IMR-90 (cell line): ENCODE data around the gene SAAL1. TPM values are rescaled to one million over a fixed set of nuclear protein-coding genes. Genes with fewer than 3 reads are reported as not detected.

Experiments
- ATAC-seq: fragments of 200-7000 bp; cut with Tn5 transposase; 2 replicates; pipeline ENCODE4 v1.9.1; 2020; ENCODE audit warnings: low read depth, mild to moderate bottlenecking, moderate library complexity
- BruUV-seq: library from RNA; stranded (reverse); fragments of 400-500 nt; replicated peaks from 2 replicates; lab custom pipeline; 2021; lab: Mats Ljungman, UMichigan
- CTCF ChIA-PET: fragments of 300-600 bp; formaldehyde crosslinking; extraction: SDS; loops from one replicate; lab custom pipeline; 2021; ENCODE audit warnings: antibody characterized with exemption; lab: Yijun Ruan, JAX
- POLR2A ChIA-PET: fragments of 300-600 bp; sonication (Branson Sonifier 250); formaldehyde crosslinking; loops from one replicate; lab custom pipeline; 2022; ENCODE audit warnings: antibody characterized with exemption; ENCODE audit not compliant: unreplicated experiment; lab: Charles Lee
- DNase-seq: peaks from one replicate; pipeline ENCODE4 v3.0.0; 2013
- H2AFZ ChIP-seq: replicated peaks from 2 replicates; pipeline ENCODE3; 2013; ENCODE audit warnings: low read length, mild to moderate bottlenecking; ENCODE audit not compliant: poor library complexity
- H2AK5ac ChIP-seq: 2 replicates; pipeline ENCODE4 v1.6.1; 2013; ENCODE audit warnings: low read depth, low read length, inconsistent platforms
- H2AK9ac ChIP-seq: replicated peaks from 2 replicates; pipeline ENCODE3; 2013; ENCODE audit warnings: mild to moderate bottlenecking, low read depth, low read length, moderate library complexity; ENCODE audit not compliant: poor library complexity
- H2BK120ac ChIP-seq: 2 replicates; pipeline ENCODE4 v1.6.1; 2013; ENCODE audit warnings: low read depth, low read length, inconsistent platforms
- H2BK15ac ChIP-seq: 3 replicates; pipeline ENCODE4 v1.6.1; 2013; ENCODE audit warnings: low read depth, low read length, inconsistent platforms
- H2BK20ac ChIP-seq: 2 replicates; pipeline ENCODE4 v1.6.1; 2013; ENCODE audit warnings: low read depth, mild to moderate bottlenecking, inconsistent platforms, low read length, moderate library complexity
- H2BK5ac ChIP-seq: 2 replicates; pipeline ENCODE4 v1.6.1; 2013; ENCODE audit warnings: mild to moderate bottlenecking, low read depth, low read length, inconsistent platforms; ENCODE audit not compliant: poor library complexity, severe bottlenecking
- H3K14ac ChIP-seq: replicated peaks from 2 replicates; pipeline ENCODE4 v1.6.1; 2013; ENCODE audit warnings: low read depth, low read length, inconsistent platforms
- H3K18ac ChIP-seq: 2 replicates; pipeline ENCODE4 v1.6.1; 2013; ENCODE audit warnings: low read depth, low read length, control low read depth
- H3K23ac ChIP-seq: 2 replicates; pipeline ENCODE4 v1.6.1; 2013; ENCODE audit warnings: low read depth, low read length, inconsistent platforms
- H3K27ac ChIP-seq: 2 replicates; pipeline ENCODE4 v1.5.1; 2013; ENCODE audit warnings: mild to moderate bottlenecking, control low read depth, low read length; ENCODE audit not compliant: insufficient read depth
- H3K27me3 ChIP-seq: 2 replicates; pipeline ENCODE4 v1.6.1; 2013; ENCODE audit warnings: low read length; ENCODE audit not compliant: control insufficient read depth, insufficient read depth
- H3K36me3 ChIP-seq: 2 replicates; pipeline ENCODE4 v1.6.1; 2013; ENCODE audit warnings: low read length, mixed read lengths; ENCODE audit not compliant: control insufficient read depth, insufficient read depth
- H3K4ac ChIP-seq: 2 replicates; pipeline ENCODE4 v1.6.1; 2013; ENCODE audit warnings: low read depth, low read length, inconsistent platforms
- H3K4me1 ChIP-seq: 2 replicates; pipeline ENCODE4 v1.6.1; 2013; ENCODE audit warnings: low read length, mixed read lengths; ENCODE audit not compliant: control insufficient read depth, insufficient read depth
- H3K4me2 ChIP-seq: 2 replicates; pipeline ENCODE4 v1.6.1; 2013; ENCODE audit warnings: low read depth, mild to moderate bottlenecking, control low read depth, low read length, moderate library complexity
- H3K4me3 ChIP-seq: 2 replicates; pipeline ENCODE4 v1.5.1; 2013; ENCODE audit warnings: low read depth, mild to moderate bottlenecking, control low read depth, low read length, moderate library complexity; ENCODE audit not compliant: insufficient read depth
- H3K56ac ChIP-seq: 2 replicates; pipeline ENCODE4 v1.6.1; 2013; ENCODE audit warnings: low read length, inconsistent platforms; ENCODE audit not compliant: insufficient read depth; ENCODE audit errors: extremely low read depth
- H3K79me1 ChIP-seq, 2 experiments: 2 replicates each; pipeline ENCODE4 v1.6.1; 2013; ENCODE audit warnings: low read length in 2 of 2, inconsistent platforms in 1 of 2, low read depth in 1 of 2
- H3K9ac ChIP-seq: 2 replicates; pipeline ENCODE4 v1.6.1; 2013; ENCODE audit warnings: low read depth, low read length, control low read depth
- H3K9me1 ChIP-seq: 2 replicates; pipeline ENCODE4 v1.6.1; 2013; ENCODE audit warnings: low read length, inconsistent platforms; ENCODE audit not compliant: insufficient read depth
- H3K9me3 ChIP-seq: 2 replicates; pipeline ENCODE4 v1.6.1; 2013; ENCODE audit warnings: low read length; ENCODE audit not compliant: control insufficient read depth, insufficient read depth
- H4K20me1 ChIP-seq: 2 replicates; pipeline ENCODE4 v1.6.1; 2013; ENCODE audit warnings: low read length, inconsistent platforms; ENCODE audit not compliant: insufficient read depth
- H4K5ac ChIP-seq: 2 replicates; pipeline ENCODE4 v1.6.1; 2013; ENCODE audit warnings: mild to moderate bottlenecking, low read depth, low read length, control low read depth
- H4K8ac ChIP-seq, 2 experiments: 2 replicates each; pipeline ENCODE4 v1.6.1; 2013; ENCODE audit warnings: low read depth in 2 of 2, low read length in 2 of 2, control low read depth in 1 of 2, inconsistent platforms in 1 of 2
- H4K91ac ChIP-seq: 2 replicates; pipeline ENCODE4 v1.6.1; 2013; ENCODE audit warnings: low read depth, low read length, inconsistent platforms; ENCODE audit not compliant: insufficient read depth
- CEBPB ChIP-seq: IDR thresholded peaks from 2 replicates; pipeline ENCODE4 v1.6.1; 2012; ENCODE audit warnings: low read depth, low read length, improper control_type of control experiment
- CTCF ChIP-seq: conservative IDR thresholded peaks from 2 replicates; pipeline ENCODE4 v1.5.1; 2012; ENCODE audit warnings: mild to moderate bottlenecking, low read depth, low read length, improper control_type of control experiment
- ELK1 ChIP-seq: fragments of 150-350 bp; IDR thresholded peaks from 2 replicates; pipeline ENCODE4 v1.6.1; 2016; ENCODE audit warnings: low read depth, mild to moderate bottlenecking, low read length, moderate library complexity, borderline replicate concordance
- FOS ChIP-seq: fragments of 150-350 bp; IDR thresholded peaks from 2 replicates; pipeline ENCODE4 v1.6.1; 2016; ENCODE audit warnings: low read depth, low read length
- MAFK ChIP-seq: IDR thresholded peaks from 2 replicates; pipeline ENCODE4 v1.6.1; 2012; ENCODE audit warnings: low read depth, low read length, improper control_type of control experiment
- NFE2L2 ChIP-seq: fragments of 150-350 bp; IDR thresholded peaks from 2 replicates; pipeline ENCODE4 v1.6.1; 2016; ENCODE audit warnings: low read depth, mild to moderate bottlenecking, low read length
- SMC3 ChIP-seq: fragments of 150-350 bp; IDR thresholded peaks from 2 replicates; pipeline ENCODE4 v1.6.1; 2016; ENCODE audit warnings: low read depth, mild to moderate bottlenecking, antibody characterized with exemption, low read length, moderate library complexity
- WGBS, 2 experiments: methylation state at CpG; one replicate each; pipeline versions ENCODE4 v1.1.5 to v1.1.7; 2013; ENCODE audit warnings: missing lambda C conversion rate in 2 of 2; ENCODE audit not compliant: insufficient read length in 1 of 2; ENCODE audit errors: extremely low coverage in 2 of 2; 5-methylcytosine and 5-hydroxymethylcytosine counted together
- dilution Hi-C: fragments of 300-500 bp; cut with HindIII; formaldehyde crosslinking; loops from one replicate; pipeline ENCODE4 v1.14.3; 2018; ENCODE audit warnings: low sequenced_read_pairs; ENCODE audit not compliant: unreplicated experiment
- in situ Hi-C: fragments of 300-500 bp; cut with MboI; formaldehyde crosslinking; loops from 3 replicates; pipeline ENCODE4 v1.14.3; 2019; ENCODE audit warnings: low sequenced_read_pairs, inconsistent platforms, mixed read lengths
- intact Hi-C: fragments of 100-400 bp; cut with micrococcal nuclease; formaldehyde crosslinking; loops from 2 replicates; pipeline ENCODE4 v1.10.0; 2022
- polyA plus RNA-seq, 3 experiments: library from polyadenylated mRNA; depleted of rRNA; stranded (reverse); fragments of >200 nt; gene quantifications; 2 replicates each; pipeline ENCODE4 v1.2.3, GENCODE V29; 2012; ENCODE audit warnings: low replicate concordance in 1 of 3
- total RNA-seq: library from RNA; depleted of rRNA; stranded (reverse); fragments of >200 nt; gene quantifications from 2 replicates; pipeline ENCODE4 v1.2.3, GENCODE V29; 2012
- TF ChIP-seq, protein P1 (sequence below): fragments of 150-350 bp; IDR thresholded peaks from 2 replicates; pipeline ENCODE4 v1.6.1; 2017; ENCODE audit warnings: mild to moderate bottlenecking, antibody characterized with exemption, low read length, low read depth

The SAAL1 gene
- total and polyA plus RNA-seq, 2 of the 4 experiments (the other 2 are of a cell fraction): 12.5 to 12.8 TPM

DNA sequence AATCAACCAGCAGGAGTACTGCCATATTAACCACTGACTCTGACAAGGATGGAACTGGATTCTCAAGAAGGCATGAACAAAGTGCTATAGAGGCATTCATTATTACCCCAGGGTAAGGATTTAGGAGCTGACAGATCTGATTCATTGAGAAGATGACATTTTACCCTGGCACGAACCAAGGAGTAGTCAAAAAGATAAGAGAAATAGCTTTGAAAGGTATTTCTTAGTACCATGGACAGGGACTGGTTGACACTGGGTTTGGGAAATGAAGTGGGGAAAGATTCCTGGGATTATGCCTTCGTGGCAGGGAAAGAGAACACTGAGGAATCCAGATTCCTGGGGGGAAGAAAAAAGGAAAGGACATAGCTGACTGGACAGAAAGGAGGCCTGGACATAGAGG lies 5.1 kb upstream of the SAAL1 start:
- Histone ChIP-seq H3K23ac (no peak overlapping the region), H3K36me3 (no peaks in the 10 kb centered on the region), H3K79me1 (peaks cover 0 to 3% of the 10 kb centered on the region in 2 experiments; a peak in 1 of 4 replicates), H3K18ac (no peak overlapping the region), H3K4ac (no peak overlapping the region), H3K27me3 (peaks cover 10% of the 10 kb centered on the region), H2BK5ac (no peak overlapping the region), H2AK5ac (no peak overlapping the region), H3K9me3 (no peaks in the 10 kb centered on the region), H4K8ac (no peak overlapping the region), H3K14ac (no peak overlapping the region), H2AK9ac (no peak overlapping the region), H3K9ac (no peak overlapping the region), H3K27ac (no peak overlapping the region), H4K91ac (no peak overlapping the region), H4K20me1 (no peaks in the 10 kb centered on the region), H2BK20ac (no peak overlapping the region), H3K9me1 (no peaks in the 10 kb centered on the region; the same call in 1 of the 2 replicates), H3K4me2 (no peak overlapping the region), H4K5ac (no peak overlapping the region), H3K56ac (no peak overlapping the region), H2BK120ac (no peak overlapping the region), H2AFZ (no peak overlapping the region), H3K4me3 (no peak overlapping the region), H2BK15ac (no peak overlapping the region), H3K4me1 (peaks cover 2% of the 10 kb centered on the region; the same call in 1 of the 2 replicates)
- WGBS, 2 experiments: 38% methylated on average over 1 of the region's 2 CpGs; no CpG with 5 or more reads in 1 of the 2 experiments
- ChIA-PET POLR2A (no interaction called here), CTCF (no interaction called here)
- no TSS peak for BruUV-seq
- ATAC-seq (no peak), DNase-seq (no peak)
- in situ Hi-C loops: no loop called here
- TF ChIP-seq MAFK: no peak
- TF ChIP-seq, protein P1, sequence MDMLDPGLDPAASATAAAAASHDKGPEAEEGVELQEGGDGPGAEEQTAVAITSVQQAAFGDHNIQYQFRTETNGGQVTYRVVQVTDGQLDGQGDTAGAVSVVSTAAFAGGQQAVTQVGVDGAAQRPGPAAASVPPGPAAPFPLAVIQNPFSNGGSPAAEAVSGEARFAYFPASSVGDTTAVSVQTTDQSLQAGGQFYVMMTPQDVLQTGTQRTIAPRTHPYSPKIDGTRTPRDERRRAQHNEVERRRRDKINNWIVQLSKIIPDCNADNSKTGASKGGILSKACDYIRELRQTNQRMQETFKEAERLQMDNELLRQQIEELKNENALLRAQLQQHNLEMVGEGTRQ: no peak
- TF ChIP-seq SMC3: no peak
- no peak for TF ChIP-seq FOS
- no peak for TF ChIP-seq ELK1
- no peak for TF ChIP-seq CEBPB
- no peak for TF ChIP-seq NFE2L2
- no peak for TF ChIP-seq CTCF
- intact Hi-C loops: no loop called here
- dilution Hi-C loops: no loop called here
